GM12872 (cell line): ENCODE results near the gene SPDYE17.
"Not testable (repeated sequence)": the region's sequence is repeated elsewhere in the genome, so short reads cannot be mapped to it uniquely, and the experiment has no call there.

Source experiments
- TF ChIP-seq, protein P1 (sequence below): IDR thresholded peaks from 3 replicates; pipeline ENCODE4 v1.5.1; 2011; ENCODE audit warnings: low read depth, mild to moderate bottlenecking, low read length, moderate library complexity; ENCODE audit not compliant: insufficient read depth

The SPDYE17 gene, protein sequence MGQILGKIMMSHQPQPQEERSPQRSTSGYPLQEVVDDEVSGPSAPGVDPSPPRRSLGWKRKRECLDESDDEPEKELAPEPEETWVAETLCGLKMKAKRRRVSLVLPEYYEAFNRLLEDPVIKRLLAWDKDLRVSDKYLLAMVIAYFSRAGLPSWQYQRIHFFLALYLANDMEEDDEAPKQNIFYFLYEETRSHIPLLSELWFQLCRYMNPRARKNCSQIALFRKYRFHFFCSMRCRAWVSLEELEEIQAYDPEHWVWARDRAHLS

DNA sequence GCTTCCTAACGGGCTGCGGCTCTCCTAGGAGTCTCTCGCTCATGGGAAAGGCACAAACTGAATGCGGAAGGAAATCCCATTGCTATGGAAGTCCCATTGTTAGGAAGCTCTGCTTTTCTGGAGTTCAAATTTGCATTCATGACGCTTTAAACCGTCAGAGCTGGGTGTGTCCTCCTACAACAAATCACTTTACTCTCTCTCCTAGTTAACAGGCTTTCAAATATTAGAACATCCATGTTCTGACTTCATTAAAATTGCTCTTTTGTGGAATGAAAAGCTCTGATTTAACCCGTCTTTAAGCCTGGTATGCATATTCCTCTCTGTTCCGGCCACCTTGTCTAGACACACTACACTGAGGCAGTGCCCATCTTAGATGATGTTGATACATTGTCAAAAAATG, at the start of gene SPDYE17:
SPDYE17 (minus strand) TSS at position 101 of the 400 bp plus-strand sequence. CDS start 1,791 bp downstream, outside the sequence.
- TF ChIP-seq, protein P1, sequence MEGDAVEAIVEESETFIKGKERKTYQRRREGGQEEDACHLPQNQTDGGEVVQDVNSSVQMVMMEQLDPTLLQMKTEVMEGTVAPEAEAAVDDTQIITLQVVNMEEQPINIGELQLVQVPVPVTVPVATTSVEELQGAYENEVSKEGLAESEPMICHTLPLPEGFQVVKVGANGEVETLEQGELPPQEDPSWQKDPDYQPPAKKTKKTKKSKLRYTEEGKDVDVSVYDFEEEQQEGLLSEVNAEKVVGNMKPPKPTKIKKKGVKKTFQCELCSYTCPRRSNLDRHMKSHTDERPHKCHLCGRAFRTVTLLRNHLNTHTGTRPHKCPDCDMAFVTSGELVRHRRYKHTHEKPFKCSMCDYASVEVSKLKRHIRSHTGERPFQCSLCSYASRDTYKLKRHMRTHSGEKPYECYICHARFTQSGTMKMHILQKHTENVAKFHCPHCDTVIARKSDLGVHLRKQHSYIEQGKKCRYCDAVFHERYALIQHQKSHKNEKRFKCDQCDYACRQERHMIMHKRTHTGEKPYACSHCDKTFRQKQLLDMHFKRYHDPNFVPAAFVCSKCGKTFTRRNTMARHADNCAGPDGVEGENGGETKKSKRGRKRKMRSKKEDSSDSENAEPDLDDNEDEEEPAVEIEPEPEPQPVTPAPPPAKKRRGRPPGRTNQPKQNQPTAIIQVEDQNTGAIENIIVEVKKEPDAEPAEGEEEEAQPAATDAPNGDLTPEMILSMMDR: not testable (repeated sequence)

DNA sequence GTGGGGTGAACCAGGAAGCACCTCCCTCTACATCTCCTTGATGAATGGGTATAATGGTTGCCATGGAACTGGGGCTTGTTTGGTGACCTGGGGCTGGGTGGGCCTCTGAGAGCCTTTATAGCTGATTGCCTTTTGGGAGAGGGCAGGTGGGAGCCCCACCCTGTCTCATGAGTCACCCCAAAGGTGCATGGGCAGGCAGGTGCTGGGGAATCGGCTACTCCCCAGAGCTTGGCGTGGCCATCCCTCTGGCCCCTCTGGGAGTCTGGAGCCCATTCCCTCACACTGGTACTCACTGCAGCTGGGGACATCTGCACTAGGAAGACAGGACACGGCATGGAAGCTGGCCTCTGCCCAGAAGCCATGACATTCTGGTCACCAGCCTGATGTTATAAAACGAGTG, 30.4 kb upstream of the SPDYE17 start, which contains the start of gene SPDYE18:
SPDYE18 (minus strand) TSS at position 2 of the 400 bp plus-strand sequence. CDS start 2,046 bp downstream, outside the sequence.
- TF ChIP-seq, protein P1: not testable (repeated sequence)

DNA sequence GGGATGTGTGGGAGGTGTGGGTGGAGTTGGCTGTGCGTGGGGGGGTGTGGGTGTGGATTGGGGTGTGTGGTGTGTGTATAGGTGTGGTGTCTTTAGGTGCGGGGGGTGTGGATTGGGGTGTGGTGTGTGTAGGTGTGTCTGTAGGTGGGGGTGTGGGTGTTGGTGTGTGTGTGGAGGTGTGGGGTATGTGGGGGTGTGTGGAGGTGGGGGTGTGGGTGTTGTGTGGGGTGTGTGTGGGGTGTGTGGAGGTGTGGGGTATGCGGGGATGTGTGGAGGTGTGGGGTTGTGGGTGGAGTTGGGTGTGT, 33.9 kb downstream of the SPDYE17 start:
- TF ChIP-seq, protein P1: no peak

DNA sequence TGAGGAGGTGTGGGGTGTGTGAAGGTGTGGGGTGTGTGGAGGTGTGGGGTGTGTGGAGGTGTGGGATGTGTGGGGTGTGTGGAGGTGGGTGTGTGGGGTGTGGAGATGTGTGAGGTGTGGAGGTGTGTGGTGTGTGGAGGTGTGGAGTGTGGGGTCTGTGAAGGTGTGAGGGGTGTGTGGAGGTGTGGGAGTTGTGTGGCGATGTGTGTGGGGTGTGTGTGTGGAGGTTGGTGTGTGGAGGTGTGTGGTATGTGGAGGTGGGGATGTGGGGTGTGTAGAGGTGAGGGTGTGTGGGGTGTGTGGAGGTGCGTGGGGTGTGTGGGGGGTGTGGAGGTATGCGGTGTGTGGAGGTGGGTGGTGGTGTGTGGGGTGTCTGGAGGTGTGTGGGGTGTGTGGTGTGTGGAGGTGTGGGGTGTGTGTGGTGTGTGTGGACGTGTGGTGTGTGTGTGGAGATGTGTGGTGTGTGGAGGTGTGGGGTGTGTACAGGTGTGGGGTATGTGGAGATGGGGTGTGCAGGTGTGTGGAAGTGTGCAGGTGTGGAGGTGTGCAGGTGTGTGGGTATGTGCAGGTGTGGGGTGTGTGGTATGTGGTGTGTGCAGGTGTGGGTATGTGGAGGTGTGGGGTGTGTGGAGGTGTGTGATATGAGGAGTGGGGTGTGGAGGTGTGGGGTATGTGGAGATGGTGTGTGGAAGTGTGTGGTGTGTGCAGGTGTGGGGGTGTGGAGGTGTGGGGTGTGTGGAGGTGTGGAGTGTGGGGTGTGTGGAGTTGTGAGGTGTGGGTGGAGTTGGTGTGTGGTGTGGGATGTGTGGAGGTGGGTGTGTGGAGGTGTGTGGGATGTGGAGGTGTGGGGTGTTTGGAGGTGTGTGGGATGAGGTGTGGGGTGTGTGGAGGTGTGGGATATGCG, 34.5 kb downstream of the SPDYE17 start:
- TF ChIP-seq, protein P1: no peak
